A673 (cell line): ENCODE data around the gene ZCWPW2.

ENCODE experiments used
- EZH2 ChIP-seq: fragments of 200-600 bp; sonication (generic); IDR thresholded peaks from 2 replicates; pipeline ENCODE4 v1.6.1; 2017; ENCODE audit warnings: borderline replicate concordance, low read depth, mild to moderate bottlenecking, mixed read lengths, antibody characterized with exemption, low read length; ENCODE audit not compliant: poor library complexity, severe bottlenecking
- TF ChIP-seq, protein P1 (sequence below): fragments of 300-800, 200-600 bp; sonication (generic); conservative IDR thresholded peaks from 2 replicates; pipeline ENCODE4 v1.5.1; 2017; ENCODE audit warnings: low read depth, mild to moderate bottlenecking, antibody characterized with exemption, low read length, moderate library complexity, mixed read lengths

GRCh38 chr3:28485164-28485563 lies 136.6 kb downstream of the ZCWPW2 start:
- TF ChIP-seq, protein P1, sequence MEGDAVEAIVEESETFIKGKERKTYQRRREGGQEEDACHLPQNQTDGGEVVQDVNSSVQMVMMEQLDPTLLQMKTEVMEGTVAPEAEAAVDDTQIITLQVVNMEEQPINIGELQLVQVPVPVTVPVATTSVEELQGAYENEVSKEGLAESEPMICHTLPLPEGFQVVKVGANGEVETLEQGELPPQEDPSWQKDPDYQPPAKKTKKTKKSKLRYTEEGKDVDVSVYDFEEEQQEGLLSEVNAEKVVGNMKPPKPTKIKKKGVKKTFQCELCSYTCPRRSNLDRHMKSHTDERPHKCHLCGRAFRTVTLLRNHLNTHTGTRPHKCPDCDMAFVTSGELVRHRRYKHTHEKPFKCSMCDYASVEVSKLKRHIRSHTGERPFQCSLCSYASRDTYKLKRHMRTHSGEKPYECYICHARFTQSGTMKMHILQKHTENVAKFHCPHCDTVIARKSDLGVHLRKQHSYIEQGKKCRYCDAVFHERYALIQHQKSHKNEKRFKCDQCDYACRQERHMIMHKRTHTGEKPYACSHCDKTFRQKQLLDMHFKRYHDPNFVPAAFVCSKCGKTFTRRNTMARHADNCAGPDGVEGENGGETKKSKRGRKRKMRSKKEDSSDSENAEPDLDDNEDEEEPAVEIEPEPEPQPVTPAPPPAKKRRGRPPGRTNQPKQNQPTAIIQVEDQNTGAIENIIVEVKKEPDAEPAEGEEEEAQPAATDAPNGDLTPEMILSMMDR: no peak
- TF ChIP-seq EZH2: no peak
